ENCODE measurements around the gene SULT1E1. TPM values are rescaled to one million over a fixed set of nuclear protein-coding genes. Genes with fewer than 3 reads are reported as not detected.
A peak's percentile ranks its signal among the peaks of the same experiment; 100 is the strongest.

The SULT1E1 gene
- total RNA-seq, 1 experiment from 2014 or later, result 0.43 TPM

- TF ChIP-seq CTCF (IDR thresholded peaks at IDR 0.05; ENCODE audit: insufficient read depth in 1 of 2, low read depth in 1 of 2, low read length in 1 of 2, severe bottlenecking in 1 of 2, unreplicated experiment in 1 of 2), result no peak
- intact Hi-C loops (cut with micrococcal nuclease; ENCODE audit: unreplicated experiment), result no loop called here
- peaks cover 8% of the 10 kb centered on the region for H3K9me3 ChIP-seq
- no peaks in the 10 kb centered on the region for H3K36me3 ChIP-seq (ENCODE audit: control insufficient read depth, insufficient read depth, low read length)
- Mint-ChIP-seq H3K4me1 (ENCODE audit: low read depth, unreplicated experiment) (peaks cover 29% of the 10 kb centered on the region), H3K4me3 (ENCODE audit: unreplicated experiment) (no peak overlapping the region), H3K27ac (ENCODE audit: unreplicated experiment) (no peak overlapping the region), H3K36me3 (ENCODE audit: insufficient read depth, unreplicated experiment) (no peaks in the 10 kb centered on the region), H3K9me3 (ENCODE audit: unreplicated experiment) (peaks cover 8% of the 10 kb centered on the region), H3K27me3 (ENCODE audit: insufficient read depth, unreplicated experiment) (no peaks in the 10 kb centered on the region)
- POLR2A ChIA-PET, result no interaction called here
- no TSS peak for BruUV-seq (replicated peaks)
- CTCF ChIA-PET, result no interaction called here
- peaks cover 13% of the 10 kb centered on the region for H3K4me1 ChIP-seq
- no peak for DNase-seq
- H3K4me3 ChIP-seq (ENCODE audit: low read depth, low read length), result no peak overlapping the region
- H3K27me3 ChIP-seq (replicated peaks; ENCODE audit: control insufficient read depth, insufficient read depth, low read length), result no peaks in the 10 kb centered on the region
Observed at GRCh38 chr4:69878250-69878649, 18.3 kb upstream of the SULT1E1 start.

DNA sequence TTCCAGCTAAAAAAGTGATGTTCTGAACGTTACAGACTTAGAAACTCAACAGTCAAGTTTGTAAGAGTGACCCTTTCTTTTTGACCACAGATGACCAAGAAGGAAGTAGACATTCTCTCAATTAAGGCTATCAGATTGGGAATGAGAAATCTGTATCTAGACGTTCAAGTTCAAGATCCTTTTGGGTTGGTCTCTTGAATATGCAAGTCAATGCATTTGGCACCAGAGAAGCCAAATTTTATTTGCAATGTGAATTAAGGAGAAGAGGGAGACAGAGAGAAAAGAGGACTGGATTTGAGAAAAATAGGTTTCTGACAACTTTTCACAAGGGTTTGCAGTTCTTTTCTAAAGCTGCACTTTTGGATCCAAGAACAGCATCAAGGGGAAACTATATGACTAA lies 17.5 kb upstream of the SULT1E1 start:
- H3K4me3 Mint-ChIP-seq (ENCODE audit: unreplicated experiment), result no peak overlapping the region
- H3K4me1 Mint-ChIP-seq (ENCODE audit: low read depth, unreplicated experiment), result peaks cover 28% of the 10 kb centered on the region
- ChIA-PET CTCF (no interaction called here), POLR2A (interaction anchor here (0.5 kb wide), 1 partner anchor 962 kb away, joined by 3 read pairs; no protein-coding TSS in a partner anchor)
- peaks cover 8% of the 10 kb centered on the region for H3K9me3 Mint-ChIP-seq (ENCODE audit: unreplicated experiment)
- Histone ChIP-seq H3K36me3 (ENCODE audit: control insufficient read depth, insufficient read depth, low read length) (no peaks in the 10 kb centered on the region), H3K4me3 (ENCODE audit: low read depth, low read length) (no peak overlapping the region), H3K9me3 (peaks cover 3% of the 10 kb centered on the region; the same call in 1 of the 2 replicates), H3K4me1 (peaks cover 13% of the 10 kb centered on the region), H3K27me3 (replicated peaks; ENCODE audit: control insufficient read depth, insufficient read depth, low read length) (no peaks in the 10 kb centered on the region)
- no peaks in the 10 kb centered on the region for H3K27me3 Mint-ChIP-seq (ENCODE audit: insufficient read depth, unreplicated experiment)
- H3K27ac Mint-ChIP-seq (ENCODE audit: unreplicated experiment), result no peak overlapping the region
- no peak for TF ChIP-seq CTCF (IDR thresholded peaks at IDR 0.05; ENCODE audit: insufficient read depth in 1 of 2, low read depth in 1 of 2, low read length in 1 of 2, severe bottlenecking in 1 of 2, unreplicated experiment in 1 of 2)
- no TSS peak for BruUV-seq (replicated peaks)
- intact Hi-C loops (cut with micrococcal nuclease; ENCODE audit: unreplicated experiment), result no loop called here
- DNase-seq, result no peak
- H3K36me3 Mint-ChIP-seq (ENCODE audit: insufficient read depth, unreplicated experiment), result no peaks in the 10 kb centered on the region

GRCh38 chr4:69876071-69876470 lies 16.1 kb upstream of the SULT1E1 start:
- Histone ChIP-seq H3K4me3 (ENCODE audit: low read depth, low read length) (no peak overlapping the region), H3K27me3 (replicated peaks; ENCODE audit: control insufficient read depth, insufficient read depth, low read length) (no peaks in the 10 kb centered on the region), H3K9me3 (peaks cover 3% of the 10 kb centered on the region; the same call in 1 of the 2 replicates), H3K4me1 (peaks cover 13% of the 10 kb centered on the region), H3K36me3 (ENCODE audit: control insufficient read depth, insufficient read depth, low read length) (no peaks in the 10 kb centered on the region)
- BruUV-seq (replicated peaks), result no TSS peak
- POLR2A ChIA-PET, result no interaction called here
- H3K27me3 Mint-ChIP-seq (ENCODE audit: insufficient read depth, unreplicated experiment), result no peaks in the 10 kb centered on the region
- H3K4me3 Mint-ChIP-seq (ENCODE audit: unreplicated experiment), result no peak overlapping the region
- intact Hi-C loops (cut with micrococcal nuclease; ENCODE audit: unreplicated experiment), result loop anchor here (1.0 kb wide), 1 partner anchor 44 kb away; no protein-coding TSS in a partner anchor
- DNase-seq, result peak in 1 of 2 experiments; percentile 35
- CTCF ChIA-PET, result interaction anchor here (0.9 kb wide), 1 partner anchor 45 kb away, joined by 4 read pairs; no protein-coding TSS in a partner anchor
- no peaks in the 10 kb centered on the region for H3K36me3 Mint-ChIP-seq (ENCODE audit: insufficient read depth, unreplicated experiment)
- no peak for TF ChIP-seq CTCF (IDR thresholded peaks at IDR 0.05; ENCODE audit: insufficient read depth in 1 of 2, low read depth in 1 of 2, low read length in 1 of 2, severe bottlenecking in 1 of 2, unreplicated experiment in 1 of 2)
- H3K4me1 Mint-ChIP-seq (ENCODE audit: low read depth, unreplicated experiment), result peaks cover 23% of the 10 kb centered on the region
- peak overlapping the region; percentile 56 for H3K27ac Mint-ChIP-seq (ENCODE audit: unreplicated experiment)
- peaks cover 8% of the 10 kb centered on the region for H3K9me3 Mint-ChIP-seq (ENCODE audit: unreplicated experiment)
